Ishikawa (cell line): ENCODE results near the gene KCNJ6.

Experiments
- CREB1 ChIP-seq: IDR thresholded peaks from 2 replicates; pipeline ENCODE4 v1.6.1; 2012; ENCODE audit warnings: low read depth
- FOXM1 ChIP-seq: IDR thresholded peaks from 2 replicates; pipeline ENCODE4 v1.6.1; 2012; ENCODE audit warnings: low read depth, borderline replicate concordance
- MAX ChIP-seq: IDR thresholded peaks from 2 replicates; pipeline ENCODE4 v1.6.1; 2012
- TAF1 ChIP-seq: IDR thresholded peaks from 2 replicates; pipeline ENCODE4 v1.6.1; 2012; ENCODE audit warnings: low read depth, mild to moderate bottlenecking
- YY1 ChIP-seq: IDR thresholded peaks from 2 replicates; pipeline ENCODE4 v1.6.1; 2012; ENCODE audit warnings: low read depth
- TF ChIP-seq, protein P1 (sequence below): IDR thresholded peaks from 2 replicates; pipeline ENCODE4 v1.6.1; 2012; ENCODE audit warnings: low read depth, mild to moderate bottlenecking

DNA sequence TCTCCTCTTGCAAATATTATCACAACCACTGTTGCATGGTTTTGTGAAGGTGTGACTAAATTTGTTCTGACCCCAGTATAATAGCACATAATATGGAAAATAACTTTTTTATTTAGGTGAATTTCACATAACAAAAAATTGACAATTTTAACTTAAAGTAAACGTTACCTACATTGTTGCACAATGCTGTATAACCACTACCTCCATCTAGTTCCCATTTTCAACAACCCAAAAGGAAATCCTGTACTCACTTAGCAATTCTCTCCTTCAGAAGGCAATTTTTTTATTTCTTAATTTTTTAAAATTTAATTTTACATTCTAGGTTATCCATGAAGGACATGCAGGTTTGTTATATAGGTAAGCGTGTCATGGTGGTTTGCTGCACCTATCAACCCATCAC is 95.2 kb downstream of the KCNJ6 start:
- TF ChIP-seq CREB1 (no peak), TAF1 (no peak), FOXM1 (no peak), MAX (no peak), YY1 (no peak)
- TF ChIP-seq, protein P1, sequence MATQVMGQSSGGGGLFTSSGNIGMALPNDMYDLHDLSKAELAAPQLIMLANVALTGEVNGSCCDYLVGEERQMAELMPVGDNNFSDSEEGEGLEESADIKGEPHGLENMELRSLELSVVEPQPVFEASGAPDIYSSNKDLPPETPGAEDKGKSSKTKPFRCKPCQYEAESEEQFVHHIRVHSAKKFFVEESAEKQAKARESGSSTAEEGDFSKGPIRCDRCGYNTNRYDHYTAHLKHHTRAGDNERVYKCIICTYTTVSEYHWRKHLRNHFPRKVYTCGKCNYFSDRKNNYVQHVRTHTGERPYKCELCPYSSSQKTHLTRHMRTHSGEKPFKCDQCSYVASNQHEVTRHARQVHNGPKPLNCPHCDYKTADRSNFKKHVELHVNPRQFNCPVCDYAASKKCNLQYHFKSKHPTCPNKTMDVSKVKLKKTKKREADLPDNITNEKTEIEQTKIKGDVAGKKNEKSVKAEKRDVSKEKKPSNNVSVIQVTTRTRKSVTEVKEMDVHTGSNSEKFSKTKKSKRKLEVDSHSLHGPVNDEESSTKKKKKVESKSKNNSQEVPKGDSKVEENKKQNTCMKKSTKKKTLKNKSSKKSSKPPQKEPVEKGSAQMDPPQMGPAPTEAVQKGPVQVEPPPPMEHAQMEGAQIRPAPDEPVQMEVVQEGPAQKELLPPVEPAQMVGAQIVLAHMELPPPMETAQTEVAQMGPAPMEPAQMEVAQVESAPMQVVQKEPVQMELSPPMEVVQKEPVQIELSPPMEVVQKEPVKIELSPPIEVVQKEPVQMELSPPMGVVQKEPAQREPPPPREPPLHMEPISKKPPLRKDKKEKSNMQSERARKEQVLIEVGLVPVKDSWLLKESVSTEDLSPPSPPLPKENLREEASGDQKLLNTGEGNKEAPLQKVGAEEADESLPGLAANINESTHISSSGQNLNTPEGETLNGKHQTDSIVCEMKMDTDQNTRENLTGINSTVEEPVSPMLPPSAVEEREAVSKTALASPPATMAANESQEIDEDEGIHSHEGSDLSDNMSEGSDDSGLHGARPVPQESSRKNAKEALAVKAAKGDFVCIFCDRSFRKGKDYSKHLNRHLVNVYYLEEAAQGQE: no peak
